IMR-90 (cell line): ENCODE measurements around the gene SLC4A4.

Experiments
- CTCF ChIP-seq: conservative IDR thresholded peaks from 2 replicates; pipeline ENCODE4 v1.5.1; 2012; ENCODE audit warnings: mild to moderate bottlenecking, low read depth, low read length, improper control_type of control experiment
- FOS ChIP-seq: fragments of 150-350 bp; IDR thresholded peaks from 2 replicates; pipeline ENCODE4 v1.6.1; 2016; ENCODE audit warnings: low read depth, low read length
- POLR2A ChIP-seq: IDR thresholded peaks from 2 replicates; pipeline ENCODE4 v1.6.1; 2012; ENCODE audit warnings: mild to moderate bottlenecking, low read depth, low read length
- RFX5 ChIP-seq: IDR thresholded peaks from 2 replicates; pipeline ENCODE4 v1.8.0; 2012; ENCODE audit warnings: low read depth, mild to moderate bottlenecking, low read length, moderate library complexity
- USF2 ChIP-seq: fragments of 150-350 bp; IDR thresholded peaks from 2 replicates; pipeline ENCODE4 v1.6.1; 2017; ENCODE audit warnings: mild to moderate bottlenecking, antibody characterized with exemption, low read length, low read depth

- TF ChIP-seq CTCF (no peak), POLR2A (no peak), RFX5 (no peak), FOS (no peak), USF2 (no peak)
These were observed 247.4 kb downstream of the SLC4A4 start for GRCh38 chr4:71586087-71586763.
